ENCODE data around the gene RAPGEF5. TPM values are rescaled to one million over a fixed set of nuclear protein-coding genes. Genes with fewer than 3 reads are reported as not detected.

RAPGEF5 gene
- total and polyA plus RNA-seq, 2 donors (not counting 3 experiments of a cell fraction or from before 2014, with no cell fraction given), result 10.0 to 43.2 TPM

DNA sequence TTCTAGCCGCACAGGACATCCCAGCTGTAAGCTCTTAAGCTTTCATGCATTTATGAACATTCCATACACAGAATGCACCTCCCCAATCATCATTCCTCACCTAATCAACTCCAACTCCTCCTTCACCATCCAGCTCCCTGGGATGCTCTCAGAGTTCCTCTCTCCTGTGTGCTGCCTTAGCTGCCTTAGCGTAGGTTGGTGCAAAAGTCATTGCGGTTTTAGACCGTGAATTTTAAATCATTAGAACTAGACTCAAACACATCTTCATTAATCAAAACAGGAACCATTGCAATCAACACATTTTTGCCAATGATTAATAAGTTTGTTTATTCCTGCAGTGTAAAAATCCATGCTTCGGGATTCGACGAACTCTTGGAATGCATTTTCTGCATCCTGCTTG is 251.4 kb downstream of the RAPGEF5 start:
- DNase-seq (ENCODE audit: low read depth, low spot score) (no peak), FAIRE-seq (no peak)
- Histone ChIP-seq H3K9me1 (replicated peaks; ENCODE audit: control insufficient read depth, extremely low read depth, insufficient read depth, low read length) (no peaks in the 10 kb centered on the region), H3K79me2 (ENCODE audit: control insufficient read depth, insufficient read depth, low read length) (no peaks in the 10 kb centered on the region), H3K4me1 (ENCODE audit: control insufficient read depth, extremely low read depth, insufficient read depth, low read length) (peaks cover 2% of the 10 kb centered on the region), H3K4me2 (ENCODE audit: insufficient read depth, low read length) (no peak overlapping the region), H2AFZ (ENCODE audit: low read depth, low read length) (no peak overlapping the region), H3K4me3 (replicated peaks in 1 of 3; ENCODE audit: insufficient read depth in 1 of 3, low read depth in 1 of 3, low read length in 3 of 3) (no peak overlapping the region), H3K27me3 (ENCODE audit: control insufficient read depth in 2 of 2, insufficient read depth in 2 of 2, low read length in 2 of 2) (peaks cover 6 to 14% of the 10 kb centered on the region in 2 experiments), H3K27ac (ENCODE audit: insufficient read depth, low read depth, low read length) (no peak overlapping the region), H3K9ac (replicated peaks; ENCODE audit: extremely low read depth, insufficient read depth, low read length) (no peak overlapping the region), H4K20me1 (replicated peaks; ENCODE audit: control insufficient read depth, extremely low read depth, insufficient read depth, low read length) (no peaks in the 10 kb centered on the region), H3K36me3 (ENCODE audit: control insufficient read depth in 2 of 2, extremely low read depth in 1 of 2, insufficient read depth in 2 of 2, low read length in 2 of 2) (no peaks in the 10 kb centered on the region), H3K9me3 (replicated peaks; ENCODE audit: control insufficient read depth, insufficient read depth, low read length) (no peaks in the 10 kb centered on the region)
- TF ChIP-seq POLR2AphosphoS5 (IDR thresholded peaks at IDR 0.05; ENCODE audit: insufficient read depth, low read depth, low read length), result no peak
- TF ChIP-seq, protein P1, sequence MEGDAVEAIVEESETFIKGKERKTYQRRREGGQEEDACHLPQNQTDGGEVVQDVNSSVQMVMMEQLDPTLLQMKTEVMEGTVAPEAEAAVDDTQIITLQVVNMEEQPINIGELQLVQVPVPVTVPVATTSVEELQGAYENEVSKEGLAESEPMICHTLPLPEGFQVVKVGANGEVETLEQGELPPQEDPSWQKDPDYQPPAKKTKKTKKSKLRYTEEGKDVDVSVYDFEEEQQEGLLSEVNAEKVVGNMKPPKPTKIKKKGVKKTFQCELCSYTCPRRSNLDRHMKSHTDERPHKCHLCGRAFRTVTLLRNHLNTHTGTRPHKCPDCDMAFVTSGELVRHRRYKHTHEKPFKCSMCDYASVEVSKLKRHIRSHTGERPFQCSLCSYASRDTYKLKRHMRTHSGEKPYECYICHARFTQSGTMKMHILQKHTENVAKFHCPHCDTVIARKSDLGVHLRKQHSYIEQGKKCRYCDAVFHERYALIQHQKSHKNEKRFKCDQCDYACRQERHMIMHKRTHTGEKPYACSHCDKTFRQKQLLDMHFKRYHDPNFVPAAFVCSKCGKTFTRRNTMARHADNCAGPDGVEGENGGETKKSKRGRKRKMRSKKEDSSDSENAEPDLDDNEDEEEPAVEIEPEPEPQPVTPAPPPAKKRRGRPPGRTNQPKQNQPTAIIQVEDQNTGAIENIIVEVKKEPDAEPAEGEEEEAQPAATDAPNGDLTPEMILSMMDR (IDR thresholded peaks at IDR 0.05; ENCODE audit: extremely low read depth in 1 of 2, insufficient read depth in 1 of 2, low read depth in 1 of 2, low read length in 2 of 2), result no peak
- TF ChIP-seq POLR2A (IDR thresholded peaks at IDR 0.05; ENCODE audit: low read depth, low read length), result no peak
- no peak for TF ChIP-seq EZH2 (IDR thresholded peaks at IDR 0.05; ENCODE audit: borderline replicate concordance, low read depth, low read length, severe bottlenecking)
- no peak for TF ChIP-seq GATA2 (IDR thresholded peaks at IDR 0.05; ENCODE audit: insufficient read depth, insufficient read length, low read depth, low read length)
- TF ChIP-seq MYC (IDR thresholded peaks at IDR 0.05; ENCODE audit: low read depth, low read length), result no peak
- no peak for TF ChIP-seq FOS (IDR thresholded peaks at IDR 0.05; ENCODE audit: borderline replicate concordance, insufficient read depth, low read length)
- TF ChIP-seq, protein P2, sequence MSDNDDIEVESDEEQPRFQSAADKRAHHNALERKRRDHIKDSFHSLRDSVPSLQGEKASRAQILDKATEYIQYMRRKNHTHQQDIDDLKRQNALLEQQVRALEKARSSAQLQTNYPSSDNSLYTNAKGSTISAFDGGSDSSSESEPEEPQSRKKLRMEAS (IDR thresholded peaks at IDR 0.05; ENCODE audit: insufficient read depth, insufficient read length), result no peak
- TF ChIP-seq JUN (IDR thresholded peaks at IDR 0.05; ENCODE audit: borderline replicate concordance, insufficient read depth, insufficient read length, low read depth), result no peak
- intact Hi-C loops (cut with micrococcal nuclease), result no loop called here
- ChIA-PET CTCF (interaction anchor here (1.4 to 2.7 kb wide), 2 partner anchors 191 to 395 kb away, joined by 3 to 10 read pairs; partner anchors contain the start of gene STEAP1B), POLR2A (no interaction called here)
- BruUV-seq (replicated peaks), result no TSS peak
- dilution Hi-C loops (cut with MboI; ENCODE audit: extremely low pct_ligation_motif_present, low sequenced_read_pairs), result loop anchor here (25.0 kb wide), 1 partner anchor 357 kb away; no protein-coding TSS in a partner anchor

Measured in endothelial cell of umbilical vein (primary cell).